ENCODE measurements around the gene ENOX1. TPM values are rescaled to one million over a fixed set of nuclear protein-coding genes. Genes with fewer than 3 reads are reported as not detected.

The ENOX1 gene
- polyA plus RNA-seq, 3 donors: 0.04 TPM; not detected in 2

DNA sequence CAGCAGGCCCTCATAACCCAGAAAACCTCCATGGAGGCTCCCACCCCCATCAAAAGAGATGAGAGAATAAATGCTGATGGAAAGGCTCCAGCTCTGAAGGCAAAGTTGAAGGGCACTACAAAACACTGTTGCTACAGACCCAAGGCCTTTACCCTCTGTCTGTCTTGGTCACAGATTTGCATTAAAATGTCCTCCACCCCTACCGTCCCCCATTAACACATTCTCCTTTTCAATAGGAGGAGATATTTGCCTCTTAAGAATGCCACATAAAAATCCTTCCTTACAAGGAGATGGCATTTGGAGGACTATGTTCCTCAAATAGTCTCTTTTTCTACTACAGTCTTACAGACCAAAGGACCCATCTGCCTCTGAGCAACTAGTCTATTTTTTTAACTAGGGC, 361.5 kb downstream of the ENOX1 start:
- Mint-ChIP-seq H3K4me1 (no peaks in the 10 kb centered on the region), H3K27me3 (ENCODE audit: low read depth in 3 of 3) (peaks cover 0 to 3% (median 1%) of the 10 kb centered on the region in 3 donors), H3K4me3 (no peak overlapping the region), H3K9me3 (peaks cover 0 to 2% (median 0%) of the 10 kb centered on the region in 7 donors), H3K36me3 (no peaks in the 10 kb centered on the region), H3K27ac (no peak overlapping the region)
- no CpG with 5 or more reads among the region's 1 CpG for WGBS (ENCODE audit: insufficient coverage)
- Histone ChIP-seq H3K9ac (ENCODE audit: insufficient read depth, low read length, poor library complexity, severe bottlenecking) (no peak overlapping the region), H3K27me3 (ENCODE audit: control insufficient read depth in 2 of 2, insufficient read depth in 2 of 2, low read length in 2 of 2) (no peaks in the 10 kb centered on the region), H2AFZ (ENCODE audit: insufficient read depth, low read depth, low read length, poor library complexity, severe bottlenecking) (no peak overlapping the region), H3K4me1 (ENCODE audit: control insufficient read depth in 1 of 2, insufficient read depth in 2 of 2, low read length in 2 of 2) (no peaks in the 10 kb centered on the region), H3K27ac (ENCODE audit: low read depth in 1 of 2, low read length in 2 of 2) (no peak overlapping the region), H3K4me2 (replicated peaks; ENCODE audit: extremely low read depth, low read length, poor library complexity, severe bottlenecking) (no peak overlapping the region), H3K9me3 (replicated peaks in 1 of 2; ENCODE audit: control insufficient read depth in 1 of 2, insufficient read depth in 1 of 2, low read length in 2 of 2) (no peaks in the 10 kb centered on the region), H3K4me3 (replicated peaks in 1 of 3; ENCODE audit: low read depth in 2 of 3, low read length in 3 of 3) (no peak overlapping the region), H3K79me2 (ENCODE audit: insufficient read depth, low read length) (no peaks in the 10 kb centered on the region), H4K20me1 (ENCODE audit: insufficient read depth, low read length) (no peaks in the 10 kb centered on the region), H3K36me3 (replicated peaks in 1 of 2; ENCODE audit: control insufficient read depth in 1 of 2, insufficient read depth in 2 of 2, low read length in 2 of 2) (no peaks in the 10 kb centered on the region)
- DNase-seq: no peak
- no peak for TF ChIP-seq CTCF (IDR thresholded peaks at IDR 0.05)
- intact Hi-C loops (cut with micrococcal nuclease): no loop called here

DNA sequence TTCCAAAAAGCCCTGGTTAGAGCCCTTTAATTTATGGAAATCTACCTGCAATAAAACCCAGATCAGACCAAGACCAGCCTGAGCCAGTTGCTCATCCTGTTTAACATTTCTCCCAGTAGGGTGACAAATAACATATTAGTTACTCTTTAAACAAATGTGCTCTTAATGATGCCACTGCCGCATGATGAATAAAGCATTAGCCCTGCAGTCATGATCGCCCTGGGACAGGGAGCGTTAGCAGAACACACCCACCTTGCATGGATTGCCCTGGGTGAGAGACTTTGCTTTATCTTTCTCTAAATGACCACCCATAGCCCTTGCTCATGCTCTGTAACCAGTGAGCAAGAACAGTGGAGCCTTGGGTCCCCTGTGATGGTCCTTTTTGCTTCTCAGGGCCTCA, 362.4 kb downstream of the ENOX1 start:
- Mint-ChIP-seq H3K27me3 (ENCODE audit: low read depth in 3 of 3) (peaks cover 1 to 3% (median 3%) of the 10 kb centered on the region in 3 donors), H3K4me3 (no peak overlapping the region), H3K4me1 (no peaks in the 10 kb centered on the region), H3K36me3 (no peaks in the 10 kb centered on the region), H3K9me3 (peaks cover 0 to 3% (median 0%) of the 10 kb centered on the region in 7 donors), H3K27ac (no peak overlapping the region)
- no peak overlapping the region for H3K9ac ChIP-seq (ENCODE audit: insufficient read depth, low read length, poor library complexity, severe bottlenecking)
- DNase-seq: no peak
- H3K4me3 ChIP-seq (replicated peaks in 1 of 3; ENCODE audit: low read depth in 2 of 3, low read length in 3 of 3): no peak overlapping the region
- H3K27me3 ChIP-seq (ENCODE audit: control insufficient read depth in 2 of 2, insufficient read depth in 2 of 2, low read length in 2 of 2): no peaks in the 10 kb centered on the region
- no peaks in the 10 kb centered on the region for H4K20me1 ChIP-seq (ENCODE audit: insufficient read depth, low read length)
- no peak for TF ChIP-seq CTCF (IDR thresholded peaks at IDR 0.05)
- no peak overlapping the region for H2AFZ ChIP-seq (ENCODE audit: insufficient read depth, low read depth, low read length, poor library complexity, severe bottlenecking)
- no peaks in the 10 kb centered on the region for H3K36me3 ChIP-seq (replicated peaks in 1 of 2; ENCODE audit: control insufficient read depth in 1 of 2, insufficient read depth in 2 of 2, low read length in 2 of 2)
- no peaks in the 10 kb centered on the region for H3K4me1 ChIP-seq (ENCODE audit: control insufficient read depth in 1 of 2, insufficient read depth in 2 of 2, low read length in 2 of 2)
- H3K79me2 ChIP-seq (ENCODE audit: insufficient read depth, low read length): no peaks in the 10 kb centered on the region
- no peak overlapping the region for H3K4me2 ChIP-seq (replicated peaks; ENCODE audit: extremely low read depth, low read length, poor library complexity, severe bottlenecking)
- WGBS (ENCODE audit: insufficient coverage): no CpG with 5 or more reads among the region's 3 CpGs
- H3K9me3 ChIP-seq (replicated peaks in 1 of 2; ENCODE audit: control insufficient read depth in 1 of 2, insufficient read depth in 1 of 2, low read length in 2 of 2): peaks cover 0 to 4% of the 10 kb centered on the region in 2 donors
- intact Hi-C loops (cut with micrococcal nuclease): no loop called here
- no peak overlapping the region for H3K27ac ChIP-seq (ENCODE audit: low read depth in 1 of 2, low read length in 2 of 2)
